Immature natural killer cell (primary cell): Measurements from ENCODE around the gene POFUT1. TPM values are rescaled to one million over a fixed set of nuclear protein-coding genes. Genes with fewer than 3 reads are reported as not detected.
"Not testable (repeated sequence)": the region's sequence is repeated elsewhere in the genome, so short reads cannot be mapped to it uniquely, and the experiment has no call there.

ENCODE experiments used
- DNase-seq, 3 donors: peaks; one replicate each; pipeline ENCODE4 v3.0.0; 2022; ENCODE audit warnings: mixed read lengths in 1 of 3
- H3K27ac Mint-ChIP-seq, 6 donors: one replicate each; pipeline ENCODE4 v1.8.0; 2020; ENCODE audit warnings: mixed read lengths in 6 of 6, mild to moderate bottlenecking in 5 of 6, inconsistent platforms in 4 of 6, moderate library complexity in 3 of 6
- H3K27me3 Mint-ChIP-seq, 3 donors: one replicate each; pipeline ENCODE4 v1.8.0; 2020 to 2021; ENCODE audit warnings: low read depth in 3 of 3, mild to moderate bottlenecking in 3 of 3, mixed read lengths in 3 of 3, moderate library complexity in 3 of 3, inconsistent platforms in 1 of 3
- H3K36me3 Mint-ChIP-seq, 3 donors: one replicate each; pipeline ENCODE4 v1.8.0; 2020; ENCODE audit warnings: mixed read lengths in 3 of 3, inconsistent platforms in 2 of 3, mild to moderate bottlenecking in 2 of 3
- H3K4me1 Mint-ChIP-seq, 2 donors: one replicate each; pipeline ENCODE4 v1.8.0; 2020; ENCODE audit warnings: inconsistent platforms in 2 of 2, mild to moderate bottlenecking in 2 of 2, mixed read lengths in 2 of 2, moderate library complexity in 1 of 2
- H3K4me3 Mint-ChIP-seq, 5 donors: one replicate each; pipeline ENCODE4 v1.8.0; 2020; ENCODE audit warnings: mild to moderate bottlenecking in 5 of 5, mixed read lengths in 5 of 5, inconsistent platforms in 3 of 5, moderate library complexity in 3 of 5
- H3K9me3 Mint-ChIP-seq, 6 donors: one replicate each; pipeline ENCODE4 v1.8.0; 2020; ENCODE audit warnings: mild to moderate bottlenecking in 6 of 6, mixed read lengths in 6 of 6, inconsistent platforms in 4 of 6, moderate library complexity in 3 of 6
- polyA plus RNA-seq, 3 donors: library from polyadenylated mRNA; unstranded; fragments of 300-500 nt; fragmentation: Illumina TruSeq; gene quantifications; one replicate each; pipeline ENCODE4 v1.2.3, GENCODE V29; 2021

Gene POFUT1
- polyA plus RNA-seq, 3 donors from 2014 or later = 7.5 to 15.4 (median 10.6) TPM

DNA sequence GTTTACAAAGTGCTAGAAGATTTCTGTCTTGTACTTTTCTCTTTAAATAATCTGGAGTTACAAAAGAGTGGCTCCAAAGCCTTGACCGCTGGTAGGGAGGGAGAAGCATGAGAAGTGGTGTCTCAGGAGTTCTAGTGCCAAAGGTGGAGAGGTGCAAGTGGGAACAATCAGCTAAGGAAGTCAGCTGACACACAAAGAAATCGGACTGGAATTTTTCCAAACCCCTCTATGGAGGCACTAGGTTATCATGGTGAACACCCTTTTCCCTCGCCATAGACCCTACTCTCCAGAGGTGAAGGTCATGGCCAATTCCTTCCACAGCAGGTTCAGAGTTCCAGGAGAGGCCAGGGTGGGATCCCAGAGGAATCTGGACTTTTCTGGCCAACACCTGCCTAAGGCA, 15.0 kb upstream of the POFUT1 start:
- Mint-ChIP-seq H3K9me3 (no peaks in the 10 kb centered on the region), H3K4me3 (no peak overlapping the region), H3K36me3 (peaks cover 0 to 28% (median 5%) of the 10 kb centered on the region in 3 donors), H3K27ac (peak overlapping the region in 1 of 6 donors; percentile 39), H3K4me1 (peaks cover 18 to 22% of the 10 kb centered on the region in 2 donors), H3K27me3 (peaks cover 1 to 2% (median 2%) of the 10 kb centered on the region in 3 donors)
- no peak for DNase-seq

DNA sequence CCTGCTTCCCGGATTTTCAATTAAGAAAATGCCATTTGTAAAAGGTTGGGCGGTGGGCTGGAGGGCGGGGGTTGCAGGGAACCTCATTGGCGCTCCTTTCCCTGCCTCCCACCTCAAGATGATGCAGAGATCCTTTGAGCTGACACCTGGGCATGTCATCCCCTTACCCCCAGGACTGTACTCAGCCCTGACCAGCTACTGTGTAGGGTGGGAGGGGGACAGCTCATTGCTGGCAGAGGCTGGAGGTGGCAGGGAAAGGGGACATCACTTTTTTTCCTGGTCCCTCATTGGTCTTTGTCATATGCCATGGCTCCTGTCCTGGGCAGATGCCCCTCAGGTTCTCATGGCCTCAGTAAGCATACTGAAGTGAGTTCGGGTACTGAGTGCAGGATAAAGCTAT, 14.3 kb upstream of the POFUT1 start:
- not testable (repeated sequence) for H3K4me3 Mint-ChIP-seq, DNase-seq, H3K27me3 Mint-ChIP-seq, H3K9me3 Mint-ChIP-seq
- peaks cover 0 to 32% (median 9%) of the 10 kb centered on the region in 3 donors for H3K36me3 Mint-ChIP-seq
- H3K4me1 Mint-ChIP-seq = peaks cover 18 to 22% of the 10 kb centered on the region in 2 donors
- peak overlapping the region in 2 of 6 donors; percentile 9 to 34 for H3K27ac Mint-ChIP-seq

DNA sequence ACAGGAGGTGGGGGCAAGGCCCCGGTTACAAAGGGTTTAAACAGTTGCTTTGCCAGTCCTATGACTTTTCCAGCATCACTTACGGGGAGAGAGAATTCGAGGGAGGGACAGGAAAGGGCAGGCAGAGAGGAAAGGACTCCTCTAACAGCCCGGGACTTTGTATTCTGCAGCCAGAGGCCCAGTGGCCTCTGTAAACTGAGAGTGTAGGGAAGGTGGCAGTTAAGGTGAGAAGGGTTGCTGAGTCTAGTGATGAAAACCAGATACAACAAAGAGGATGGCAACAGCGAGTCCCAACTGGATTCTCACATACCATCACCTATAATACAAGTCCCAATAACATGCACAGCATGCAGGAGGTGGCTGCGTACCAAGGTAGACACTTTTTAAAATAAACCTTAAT, 13.7 kb upstream of the POFUT1 start:
- Mint-ChIP-seq H3K9me3 (no peaks in the 10 kb centered on the region), H3K4me1 (peaks cover 15 to 20% of the 10 kb centered on the region in 2 donors), H3K4me3 (no peak overlapping the region), H3K36me3 (peaks cover 0 to 32% (median 9%) of the 10 kb centered on the region in 3 donors), H3K27me3 (peaks cover 0 to 2% (median 1%) of the 10 kb centered on the region in 3 donors), H3K27ac (peak overlapping the region in 1 of 6 donors; percentile 37)
- DNase-seq = no peak

DNA sequence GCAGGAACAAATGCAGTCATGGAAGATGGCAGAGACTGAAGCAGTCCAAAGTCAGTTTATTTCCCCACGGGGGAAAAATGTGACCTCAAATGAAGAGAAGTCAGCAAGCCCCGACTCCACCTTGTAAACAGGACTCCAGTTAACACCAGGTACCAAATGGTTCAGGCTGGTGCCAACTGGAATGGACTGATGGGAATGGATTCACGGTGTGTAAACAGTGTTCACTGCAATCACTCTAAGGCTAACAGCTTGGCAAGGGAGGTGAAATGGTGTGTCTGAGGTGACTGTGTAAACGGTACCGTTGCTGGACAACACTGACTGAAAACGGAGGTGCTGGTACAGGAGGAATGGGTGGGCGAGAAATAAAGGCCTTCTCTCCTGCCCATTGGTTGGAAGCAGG, 12.1 kb upstream of the POFUT1 start:
- Mint-ChIP-seq H3K9me3 (no peaks in the 10 kb centered on the region), H3K36me3 (peaks cover 0 to 32% (median 9%) of the 10 kb centered on the region in 3 donors), H3K4me1 (peaks cover 7 to 13% of the 10 kb centered on the region in 2 donors), H3K4me3 (no peak overlapping the region), H3K27ac (peak overlapping the region in 1 of 6 donors; percentile 65), H3K27me3 (peaks cover 0 to 2% (median 0%) of the 10 kb centered on the region in 3 donors)
- DNase-seq = no peak

DNA sequence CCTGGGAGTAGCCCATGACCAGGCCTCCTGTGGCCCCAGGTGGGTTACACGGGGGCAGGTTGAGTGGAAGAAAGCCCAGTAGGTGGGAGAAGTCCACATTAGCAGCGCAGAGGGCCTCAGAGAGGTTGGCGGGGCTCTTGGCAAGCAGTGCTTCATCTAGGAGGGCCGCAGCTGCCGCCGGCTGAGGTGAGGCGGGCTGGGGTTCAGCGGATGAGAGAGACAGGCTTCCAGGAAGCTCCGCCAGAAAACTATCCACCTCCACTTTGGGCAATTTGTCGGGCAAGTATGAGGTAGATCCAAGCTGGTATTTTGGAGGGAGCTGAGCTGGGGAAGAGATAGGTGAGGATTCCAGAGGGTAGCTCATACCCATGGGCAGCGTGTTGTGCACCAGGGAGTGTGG, 11.1 kb upstream of the POFUT1 start:
- H3K27me3 Mint-ChIP-seq, H3K4me3 Mint-ChIP-seq, H3K27ac Mint-ChIP-seq, H3K9me3 Mint-ChIP-seq, H3K4me1 Mint-ChIP-seq, DNase-seq: not testable (repeated sequence)
- H3K36me3 Mint-ChIP-seq = peaks cover 0 to 32% (median 9%) of the 10 kb centered on the region in 3 donors

DNA sequence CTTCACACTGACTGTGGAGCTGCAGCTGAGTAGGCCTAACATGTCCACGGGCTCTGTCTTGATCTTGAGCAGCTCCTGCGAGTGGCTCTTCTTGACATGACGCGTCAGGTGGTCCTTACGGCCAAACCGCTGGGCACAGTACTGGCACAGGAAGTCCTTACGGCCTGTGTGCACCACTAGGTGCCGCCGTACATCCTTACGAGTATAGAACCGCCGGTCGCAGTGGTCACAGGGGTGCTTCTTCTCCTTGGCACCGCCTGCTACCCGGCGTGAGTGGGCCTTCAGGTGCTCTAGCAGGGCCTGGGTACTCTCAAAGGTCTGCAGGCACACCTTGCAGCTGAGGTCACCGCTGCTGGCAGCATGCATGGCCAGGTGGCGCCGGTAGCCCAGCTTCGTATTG, 10.5 kb upstream of the POFUT1 start:
- H3K36me3 Mint-ChIP-seq = peaks cover 0 to 32% (median 9%) of the 10 kb centered on the region in 3 donors

DNA sequence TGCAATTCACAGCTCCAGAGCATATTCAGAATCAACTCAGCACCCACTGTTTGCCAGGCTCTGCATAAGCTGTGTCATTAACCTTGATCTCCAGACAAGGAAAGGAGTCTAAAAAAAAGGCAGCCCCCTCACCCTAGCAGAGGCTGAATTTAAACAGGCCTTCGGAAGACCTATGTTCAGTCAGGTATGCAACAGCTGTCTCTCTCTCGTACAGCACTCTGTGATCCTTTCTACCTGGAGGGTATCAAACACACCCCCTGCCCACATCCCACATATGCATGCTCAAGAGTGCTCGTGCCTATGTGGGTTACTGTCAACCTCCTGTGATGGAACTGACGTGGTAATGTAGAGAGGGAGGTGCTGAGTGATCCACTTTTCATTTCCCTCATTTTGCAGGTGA, 8.7 kb upstream of the POFUT1 start:
- Mint-ChIP-seq H3K4me1 (peaks cover 5 to 23% of the 10 kb centered on the region in 2 donors), H3K27ac (peak overlapping the region in 2 of 6 donors; percentile 10 to 23), H3K36me3 (peaks cover 0 to 27% (median 9%) of the 10 kb centered on the region in 3 donors), H3K4me3 (no peak overlapping the region), H3K27me3 (peaks cover 0 to 2% (median 0%) of the 10 kb centered on the region in 3 donors), H3K9me3 (no peaks in the 10 kb centered on the region)
- no peak for DNase-seq

More for the DNA sequence above, 10.5 kb upstream of the POFUT1 start:
- not testable (repeated sequence) for H3K4me1 Mint-ChIP-seq, H3K27me3 Mint-ChIP-seq, H3K27ac Mint-ChIP-seq, H3K9me3 Mint-ChIP-seq, DNase-seq, H3K4me3 Mint-ChIP-seq

DNA sequence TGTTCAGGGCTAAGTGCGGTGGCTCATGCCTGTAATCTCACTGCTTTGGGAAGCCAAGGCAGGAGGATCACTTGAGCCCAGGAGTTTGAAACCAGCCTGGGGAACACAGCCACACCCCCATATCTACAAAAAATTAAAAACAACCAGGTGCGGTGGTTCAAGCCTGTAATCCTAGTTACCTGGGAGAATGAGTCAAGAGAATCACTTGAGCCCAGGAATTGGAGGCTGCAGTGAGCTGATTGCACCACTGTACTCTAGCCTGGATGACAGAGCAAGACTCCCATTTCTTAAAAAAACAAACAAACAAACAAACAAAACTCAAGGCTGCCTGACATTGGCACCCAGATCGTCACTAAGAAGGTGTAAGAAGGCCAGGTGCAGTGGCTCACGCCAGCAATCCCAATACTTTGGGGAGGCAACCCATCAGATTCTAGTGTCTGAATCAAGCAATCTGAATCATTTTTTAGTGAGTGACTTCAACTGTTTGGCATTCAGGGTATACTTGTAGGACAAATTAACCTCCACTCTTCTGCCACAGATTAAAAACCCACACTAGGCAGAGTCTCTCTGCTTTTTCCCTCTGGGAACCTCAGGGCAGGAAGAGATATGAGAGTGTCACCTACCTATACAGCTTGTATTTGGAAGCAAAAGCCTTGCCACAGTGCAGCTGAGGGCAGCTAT, 6.2 kb upstream of the POFUT1 start:
- Mint-ChIP-seq H3K4me1 (peaks cover 21 to 48% of the 10 kb centered on the region in 2 donors), H3K36me3 (peaks cover 0 to 7% (median 5%) of the 10 kb centered on the region in 3 donors), H3K27me3 (peaks cover 0 to 5% (median 0%) of the 10 kb centered on the region in 3 donors)

DNA sequence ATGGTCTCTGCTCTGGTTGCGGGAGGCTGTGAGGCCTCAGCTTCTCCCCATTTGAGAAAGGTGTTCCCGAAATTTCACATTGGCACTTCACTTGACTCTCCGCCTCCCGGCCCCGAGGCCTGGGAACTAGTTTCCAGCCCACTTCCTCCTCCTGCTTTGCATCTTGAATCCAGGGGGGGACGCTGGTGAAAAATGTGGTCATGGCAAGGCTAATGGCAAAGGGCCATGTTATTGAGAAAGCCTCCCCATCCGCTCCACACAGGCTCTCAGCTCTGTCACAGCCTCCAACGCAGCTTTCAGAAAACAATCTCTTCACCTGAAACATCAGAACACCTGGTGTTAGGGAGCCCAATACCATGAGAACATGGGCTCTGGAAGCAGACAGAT, 5.7 kb upstream of the POFUT1 start:
- peaks cover 0 to 7% (median 5%) of the 10 kb centered on the region in 3 donors for H3K36me3 Mint-ChIP-seq
- H3K27me3 Mint-ChIP-seq = peaks cover 0 to 5% (median 3%) of the 10 kb centered on the region in 3 donors
- peak overlapping the region in 1 of 6 donors; percentile 59 for H3K27ac Mint-ChIP-seq
- H3K9me3 Mint-ChIP-seq = no peaks in the 10 kb centered on the region
- H3K4me1 Mint-ChIP-seq = peaks cover 26 to 53% of the 10 kb centered on the region in 2 donors
- DNase-seq = no peak
- no peak overlapping the region for H3K4me3 Mint-ChIP-seq

More for the DNA sequence above, 6.2 kb upstream of the POFUT1 start:
- no peak overlapping the region for H3K27ac Mint-ChIP-seq
- no peaks in the 10 kb centered on the region for H3K9me3 Mint-ChIP-seq
- DNase-seq = no peak
- H3K4me3 Mint-ChIP-seq = no peak overlapping the region

DNA sequence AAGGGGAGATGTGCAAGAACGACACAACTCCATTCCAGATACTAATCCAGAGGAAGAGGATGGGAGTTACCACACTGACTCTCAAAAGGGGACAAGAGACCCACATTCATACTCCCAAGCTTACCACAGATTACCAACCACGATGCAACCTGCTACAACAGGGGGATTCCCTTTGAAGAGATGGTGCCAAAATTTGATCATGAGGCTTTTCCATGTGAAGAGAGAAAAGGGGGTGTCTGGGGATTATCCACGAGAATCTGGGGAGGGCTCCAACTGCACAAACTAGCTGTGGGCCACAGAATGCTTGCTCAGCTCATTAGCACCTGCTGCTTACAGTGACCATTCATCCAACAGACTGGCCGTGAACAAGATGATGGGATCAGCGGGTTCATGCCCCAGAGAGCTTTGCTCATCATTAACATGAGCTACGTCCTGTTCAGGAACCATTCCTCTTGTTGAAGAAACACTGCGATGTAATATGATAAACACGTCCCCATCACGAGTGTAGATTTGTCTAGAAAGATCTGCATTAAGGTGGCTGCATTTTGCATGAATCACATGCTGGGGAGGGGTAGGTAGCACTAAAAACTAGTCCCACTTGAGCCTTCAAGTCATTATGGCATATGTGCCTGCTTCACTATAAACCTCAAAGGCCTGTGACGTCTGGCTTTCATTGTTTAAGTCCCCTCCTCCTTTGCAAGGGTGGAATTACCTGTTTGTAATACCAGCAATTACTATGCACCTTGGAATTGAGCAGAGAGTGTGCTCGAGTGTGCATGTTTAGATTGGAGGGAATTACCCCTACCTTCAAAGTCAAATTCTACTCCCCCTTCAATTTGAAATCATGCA, 4.1 kb upstream of the POFUT1 start:
- peak overlapping the region in 2 of 6 donors; percentile 6 to 52 for H3K27ac Mint-ChIP-seq
- peaks cover 36 to 62% of the 10 kb centered on the region in 2 donors for H3K4me1 Mint-ChIP-seq
- H3K36me3 Mint-ChIP-seq = no peaks in the 10 kb centered on the region
- H3K4me3 Mint-ChIP-seq = no peak overlapping the region
- H3K9me3 Mint-ChIP-seq = no peaks in the 10 kb centered on the region
- peaks cover 0 to 5% (median 3%) of the 10 kb centered on the region in 3 donors for H3K27me3 Mint-ChIP-seq
- DNase-seq = no peak

DNA sequence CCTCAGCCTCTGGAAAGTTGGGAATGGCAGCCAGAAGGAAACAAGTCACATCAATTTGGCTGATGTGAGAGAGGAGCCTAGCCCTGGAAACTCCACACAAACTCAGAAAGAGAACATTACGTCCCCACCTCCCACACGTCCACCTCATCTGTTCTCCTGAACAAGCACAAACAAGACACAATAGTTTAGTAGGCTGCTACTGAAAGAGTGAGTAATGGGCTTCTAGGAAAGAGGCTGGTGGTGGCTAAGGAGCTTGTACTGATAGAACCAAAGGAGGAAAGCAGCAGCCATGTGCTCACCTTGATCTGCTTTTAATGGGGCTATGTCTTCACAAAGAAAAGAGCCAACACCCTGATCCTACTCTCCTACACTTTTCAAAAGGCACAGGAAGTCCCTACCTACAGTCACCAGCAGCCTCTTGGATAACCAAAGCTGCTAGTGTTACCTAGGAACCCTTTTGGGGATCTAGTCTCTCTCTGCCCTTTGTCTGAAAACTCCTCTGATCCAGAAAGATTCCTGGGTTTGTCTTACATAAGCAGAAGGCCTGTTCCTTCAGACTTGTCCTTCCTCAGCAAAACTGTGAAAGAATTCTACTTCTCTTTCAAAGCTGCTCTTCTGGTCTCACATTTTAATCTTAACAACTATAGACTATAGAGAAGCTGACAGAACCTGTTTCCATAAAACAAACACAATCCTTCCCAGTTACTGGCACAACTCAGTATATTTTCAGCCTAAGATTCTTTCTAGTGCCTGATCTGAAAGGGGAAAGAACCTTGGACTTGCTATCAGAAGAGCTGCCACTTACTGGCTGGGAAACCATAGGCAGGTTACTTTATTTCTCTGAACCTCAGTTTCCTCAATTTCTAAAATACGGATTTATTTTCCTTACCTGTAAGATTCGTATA, 3.2 kb upstream of the POFUT1 start:
- DNase-seq = no peak
- H3K27me3 Mint-ChIP-seq = peaks cover 0 to 5% (median 3%) of the 10 kb centered on the region in 3 donors
- no peaks in the 10 kb centered on the region for H3K9me3 Mint-ChIP-seq
- peaks cover 44 to 64% of the 10 kb centered on the region in 2 donors for H3K4me1 Mint-ChIP-seq
- H3K36me3 Mint-ChIP-seq = no peaks in the 10 kb centered on the region
- peak overlapping the region in 2 of 6 donors; percentile 3 to 20 for H3K27ac Mint-ChIP-seq
- no peak overlapping the region for H3K4me3 Mint-ChIP-seq

DNA sequence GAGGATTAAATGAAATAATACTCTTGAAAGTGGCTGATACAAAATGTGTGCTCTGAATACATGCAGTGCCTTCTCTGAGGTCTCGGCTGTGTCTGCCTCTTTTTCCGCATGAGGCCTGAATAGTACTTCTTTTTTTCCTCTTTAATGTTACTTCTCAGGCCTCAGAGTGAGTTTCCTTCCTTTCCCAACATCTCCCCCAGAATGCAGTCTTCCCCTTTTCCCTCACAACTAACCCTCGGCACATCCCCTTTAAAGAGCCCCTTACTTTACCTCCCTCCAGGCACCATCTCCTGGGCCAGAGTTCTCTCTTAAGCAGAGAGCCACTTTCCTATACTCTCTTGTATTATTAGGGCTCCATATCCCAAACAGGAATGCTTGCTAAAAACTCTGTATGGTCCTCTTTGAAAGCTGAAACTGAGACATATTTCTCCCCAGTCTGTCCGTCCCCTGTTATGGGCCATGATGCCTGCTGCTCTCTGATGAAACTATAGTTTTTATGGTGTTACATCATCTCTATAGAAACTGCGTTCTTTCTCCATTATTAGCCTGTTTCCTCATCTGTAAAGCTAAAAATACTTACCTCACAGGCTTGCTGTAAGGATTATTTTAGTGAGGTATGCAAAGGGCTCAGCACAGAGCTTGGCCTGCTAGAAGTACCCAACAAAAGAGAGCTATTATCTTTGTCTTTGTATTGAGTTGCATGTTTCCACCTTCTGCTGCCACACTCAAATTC, 2.4 kb upstream of the POFUT1 start:
- H3K4me1 Mint-ChIP-seq = peaks cover 49 to 72% of the 10 kb centered on the region in 2 donors
- H3K27ac Mint-ChIP-seq = peak overlapping the region in 5 of 6 donors; percentile 2 to 85 (median 66)
- peak overlapping the region; percentile 19 to 94 (median 93) for H3K4me3 Mint-ChIP-seq
- DNase-seq = no peak
- peaks cover 0 to 5% (median 3%) of the 10 kb centered on the region in 3 donors for H3K27me3 Mint-ChIP-seq
- no peaks in the 10 kb centered on the region for H3K36me3 Mint-ChIP-seq
- no peaks in the 10 kb centered on the region for H3K9me3 Mint-ChIP-seq
